ENCODE results near the gene ORC3.
"Not testable (repeated sequence)": the region's sequence is repeated elsewhere in the genome, so short reads cannot be mapped to it uniquely, and the experiment has no call there.

Gene ORC3

DNA sequence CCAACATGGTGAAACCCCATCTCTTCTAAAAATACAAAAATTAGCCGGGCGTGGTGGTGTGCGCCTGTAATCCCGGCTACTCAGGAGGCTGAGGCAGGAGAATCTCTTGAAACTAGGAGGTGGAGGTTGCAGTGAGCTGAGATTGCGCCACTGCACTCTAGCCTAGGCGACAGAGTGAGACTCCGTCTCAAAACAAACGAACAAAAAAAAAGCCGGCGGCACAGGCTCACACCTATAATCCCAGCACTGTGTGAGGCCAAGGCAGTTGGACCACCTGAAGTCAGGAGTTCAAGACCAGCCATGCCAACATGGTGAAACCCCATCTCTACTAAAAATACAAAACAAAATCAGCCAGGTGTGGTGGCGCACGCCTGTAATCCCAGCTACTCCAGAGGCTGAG lies 106.9 kb downstream of the ORC3 start:
- DNase-seq (ENCODE audit: low read depth in 2 of 2): not testable (repeated sequence)

DNA sequence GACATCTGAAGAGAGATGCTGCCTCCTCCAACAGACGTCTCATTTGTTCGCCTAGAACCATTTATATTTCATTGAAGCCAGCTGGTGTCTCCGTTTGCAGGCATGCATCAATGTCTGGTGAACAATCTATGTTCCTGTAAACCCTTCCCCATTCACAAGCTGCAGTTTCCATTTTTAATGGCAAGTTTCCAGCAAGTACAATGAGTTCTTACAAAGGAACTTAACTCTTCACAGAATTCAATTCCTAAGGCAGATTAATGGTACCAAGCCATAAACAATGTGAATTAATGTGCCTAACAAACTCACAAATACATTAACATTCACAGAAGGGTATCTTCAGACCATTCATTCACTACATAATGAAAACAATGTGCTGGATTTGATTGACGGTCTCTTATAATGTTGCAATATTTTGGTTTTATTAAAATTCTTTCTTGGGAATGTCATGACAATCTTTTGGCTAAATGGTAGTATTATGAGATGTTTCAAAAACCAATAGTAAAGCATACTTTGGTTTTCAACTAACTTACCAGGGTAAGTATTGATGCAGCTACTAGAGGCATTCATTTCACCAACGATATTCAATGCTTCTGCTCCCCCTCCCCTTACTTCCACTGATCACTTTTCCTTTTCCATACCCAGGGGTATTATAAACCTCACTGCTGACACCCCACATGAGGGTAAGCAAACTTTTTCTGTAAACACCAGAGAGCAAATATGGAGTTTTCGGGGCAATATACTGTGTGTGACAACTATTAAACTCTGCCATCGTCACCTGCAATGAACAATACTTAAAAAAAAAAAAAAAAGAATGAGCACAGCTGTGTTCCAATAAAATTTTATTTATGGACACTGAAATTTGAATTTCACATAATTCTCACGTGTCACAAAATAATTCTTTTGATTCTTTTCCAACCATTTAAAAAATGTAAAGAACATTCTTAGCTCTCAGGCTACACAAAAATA lies 107.9 kb downstream of the ORC3 start:
- no peak for DNase-seq (ENCODE audit: low read depth in 2 of 2)

DNA sequence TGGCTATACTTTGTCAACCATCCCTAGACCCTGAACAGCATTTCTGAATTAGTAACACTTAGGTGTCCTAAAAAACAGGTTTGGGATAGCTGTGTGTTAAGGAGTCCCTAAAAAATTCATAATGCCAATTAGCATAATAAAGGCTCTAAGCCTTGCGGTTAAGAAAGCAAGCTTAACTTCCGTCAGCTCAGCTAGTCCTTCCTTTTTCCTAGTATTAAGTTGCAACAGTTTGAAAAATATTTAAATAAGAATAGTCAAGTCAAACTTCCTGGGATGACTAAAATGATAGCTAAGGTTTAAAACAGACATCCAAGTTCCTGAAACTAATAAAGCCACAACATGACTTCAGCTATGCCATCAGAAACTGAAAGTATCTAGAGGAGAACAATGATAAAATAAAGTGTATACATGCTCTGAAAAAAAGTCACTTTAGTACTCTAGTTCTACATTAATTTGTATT lies 108.6 kb downstream of the ORC3 start:
- no peak for DNase-seq (ENCODE audit: low read depth in 2 of 2)

DNA sequence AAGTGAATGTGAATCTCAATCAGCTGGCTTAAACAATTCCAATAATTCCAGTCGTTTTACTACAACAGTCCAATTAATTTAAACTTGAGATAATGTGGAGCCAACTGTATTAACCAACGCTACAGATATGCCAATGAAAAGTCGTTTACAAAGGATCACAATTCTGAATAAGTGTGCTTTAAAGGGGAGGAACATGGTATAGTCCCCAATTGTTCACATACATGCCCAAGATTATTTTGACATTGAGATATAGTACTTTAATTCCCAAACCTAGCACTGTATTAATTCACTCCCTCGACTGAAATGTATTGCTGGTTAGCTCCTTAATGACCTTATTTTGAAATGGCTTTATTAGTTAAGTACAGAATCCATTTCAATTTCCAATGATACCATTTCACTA lies 109.6 kb downstream of the ORC3 start:
- no peak for DNase-seq (ENCODE audit: low read depth in 2 of 2)

DNA sequence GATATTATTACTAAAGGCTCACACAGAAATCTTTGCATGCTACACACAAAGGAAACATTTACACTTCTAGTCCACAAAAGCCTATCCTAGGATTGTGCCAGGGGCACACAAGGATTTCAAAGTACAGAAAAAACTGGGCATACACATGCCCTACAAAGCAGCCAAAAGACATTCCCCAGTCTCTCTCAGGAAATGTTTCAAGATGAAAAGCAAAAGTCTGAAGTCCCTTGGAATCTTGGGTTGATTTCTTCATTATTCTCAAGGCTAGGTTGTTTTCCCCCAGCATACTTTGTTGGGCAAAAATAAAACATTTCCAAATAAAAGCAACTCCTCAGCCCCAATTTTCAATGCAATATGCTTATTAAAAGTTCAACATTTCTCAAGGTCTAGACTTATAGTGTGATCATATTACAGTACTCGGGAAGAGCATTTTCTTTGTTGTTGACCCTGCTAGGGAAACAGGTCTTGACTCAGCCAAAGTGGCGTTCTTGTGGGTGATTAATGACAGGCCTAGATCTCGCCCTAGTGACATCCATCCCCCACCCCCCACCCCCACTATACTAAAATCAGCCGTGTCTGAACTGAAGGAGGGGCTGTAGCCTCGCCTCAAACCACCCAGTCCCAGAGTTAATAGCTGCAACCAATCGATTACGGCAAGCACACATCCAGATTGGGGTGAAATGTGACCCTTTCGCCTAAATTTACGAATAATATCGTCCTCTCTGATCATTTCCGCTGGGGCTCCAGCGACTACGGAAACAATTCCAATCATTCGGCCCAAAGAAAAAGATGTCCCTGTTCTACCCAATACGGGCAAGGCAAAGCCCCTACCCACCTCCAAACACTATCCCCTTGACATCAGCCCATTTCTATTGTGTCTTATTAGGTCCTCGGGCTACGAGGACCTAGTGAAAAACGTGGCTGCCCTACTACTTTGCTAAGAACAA lies 110.7 kb downstream of the ORC3 start:
- peak; percentile 11 to 18 for DNase-seq (ENCODE audit: low read depth in 2 of 2)

DNA sequence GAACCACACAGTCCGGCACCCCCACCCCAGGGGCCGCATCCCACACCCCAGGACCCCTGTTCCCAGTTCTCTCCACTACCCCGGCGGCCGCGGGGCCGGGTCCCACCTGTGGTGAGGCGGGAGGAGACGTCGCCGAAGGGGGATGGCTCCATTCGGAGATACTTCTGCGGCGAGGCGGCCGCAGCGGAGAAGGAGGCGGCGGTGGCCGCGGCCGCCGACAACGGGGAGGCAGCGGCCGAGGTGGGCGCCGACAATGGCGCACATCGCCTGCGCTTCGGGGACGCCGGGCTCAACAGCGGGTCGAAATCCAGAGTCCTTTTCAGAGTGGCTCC lies 111.4 kb downstream of the ORC3 start:
- peak in 1 of 2 donors; percentile 8 for DNase-seq (ENCODE audit: low read depth in 2 of 2)

DNA sequence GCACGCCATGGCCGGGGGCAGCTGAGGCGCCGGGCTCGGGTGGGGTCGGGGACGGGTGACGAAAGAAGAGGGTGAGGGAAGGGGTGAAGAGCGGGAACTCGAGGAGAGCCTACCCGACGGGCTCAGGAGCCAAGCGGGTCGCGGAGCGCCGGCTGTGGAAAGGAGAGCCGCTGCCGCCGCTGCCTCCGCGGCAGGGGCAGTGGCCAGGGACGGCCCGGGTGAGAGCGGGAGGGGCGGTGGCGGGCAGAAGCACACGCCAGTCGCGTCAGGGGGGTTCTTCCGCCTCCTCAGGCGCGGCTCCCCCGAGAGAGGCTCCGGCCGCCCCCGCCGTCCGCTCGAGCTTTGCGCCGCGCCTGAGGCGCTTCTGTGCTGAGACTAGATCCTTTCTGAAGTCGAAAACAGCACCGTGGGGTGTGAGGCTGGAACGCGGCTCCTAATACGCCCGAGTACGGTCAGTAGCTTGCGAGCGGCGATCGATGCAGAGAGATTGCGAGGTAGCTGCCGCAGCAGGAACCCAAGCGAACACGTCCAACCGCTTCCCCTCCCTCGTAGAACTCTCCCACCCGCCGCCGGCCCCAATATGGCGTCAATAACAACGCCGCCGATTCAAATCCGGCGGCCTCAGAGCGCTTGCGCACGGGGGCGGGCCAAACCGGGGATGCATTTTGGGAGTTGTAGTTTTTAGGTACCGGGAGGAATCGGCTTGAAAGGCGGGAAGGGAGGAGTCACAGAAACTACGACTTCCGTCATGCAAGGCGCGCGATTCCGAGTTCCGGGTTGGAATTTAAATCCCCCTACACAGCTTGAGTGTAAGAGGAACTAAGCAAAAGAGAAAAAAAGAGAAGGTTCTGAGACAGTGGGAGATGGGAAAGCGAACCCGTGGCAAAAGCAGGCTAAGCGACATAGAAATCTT lies 112.0 kb downstream of the ORC3 start, which contains the start of gene AKIRIN2:
TSS of gene AKIRIN2 (minus strand) at position 558 of the 913 bp plus-strand sequence. CDS start at position 9, 549 bp downstream.
- peak; percentile 92 to 94 for DNase-seq (ENCODE audit: low read depth in 2 of 2)

DNA sequence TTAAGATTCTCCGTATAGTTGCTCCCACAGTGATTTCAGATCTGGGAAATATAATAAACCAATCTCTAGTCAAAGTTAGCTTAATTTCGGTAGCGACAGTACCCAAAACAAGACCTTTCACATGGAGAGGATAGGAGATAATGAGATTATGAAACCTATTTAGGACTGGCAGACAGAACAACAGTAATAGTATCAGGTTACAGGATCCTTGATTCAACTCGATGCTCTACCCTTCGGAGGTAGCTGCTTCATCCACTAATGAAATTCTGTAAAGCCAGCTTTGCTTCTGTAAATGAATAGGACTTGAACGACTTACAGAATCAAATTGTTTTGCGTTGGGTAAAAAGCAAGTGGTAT lies 112.6 kb downstream of the ORC3 start:
- no peak for DNase-seq (ENCODE audit: low read depth in 2 of 2)

DNA sequence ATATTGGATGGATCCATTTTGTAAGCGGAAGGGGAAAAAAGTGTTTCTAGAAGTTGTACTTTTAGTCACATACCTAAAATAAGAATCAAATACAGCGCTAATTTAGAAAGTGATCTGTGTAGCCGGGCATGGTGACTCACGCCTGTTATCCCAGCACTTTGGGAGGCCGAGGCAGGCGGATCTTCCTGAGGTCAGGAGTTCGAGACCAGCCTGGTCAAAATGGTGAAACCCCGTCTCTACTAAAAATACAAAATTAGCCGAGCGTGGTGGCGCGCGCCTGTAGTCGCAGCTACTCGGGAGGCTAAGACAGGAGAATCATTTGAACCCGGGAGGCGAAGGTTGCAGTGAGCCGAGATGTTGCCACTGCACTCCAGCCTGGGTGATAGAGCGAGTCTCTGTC lies 113.1 kb downstream of the ORC3 start:
- not testable (repeated sequence) for DNase-seq (ENCODE audit: low read depth in 2 of 2)

DNA sequence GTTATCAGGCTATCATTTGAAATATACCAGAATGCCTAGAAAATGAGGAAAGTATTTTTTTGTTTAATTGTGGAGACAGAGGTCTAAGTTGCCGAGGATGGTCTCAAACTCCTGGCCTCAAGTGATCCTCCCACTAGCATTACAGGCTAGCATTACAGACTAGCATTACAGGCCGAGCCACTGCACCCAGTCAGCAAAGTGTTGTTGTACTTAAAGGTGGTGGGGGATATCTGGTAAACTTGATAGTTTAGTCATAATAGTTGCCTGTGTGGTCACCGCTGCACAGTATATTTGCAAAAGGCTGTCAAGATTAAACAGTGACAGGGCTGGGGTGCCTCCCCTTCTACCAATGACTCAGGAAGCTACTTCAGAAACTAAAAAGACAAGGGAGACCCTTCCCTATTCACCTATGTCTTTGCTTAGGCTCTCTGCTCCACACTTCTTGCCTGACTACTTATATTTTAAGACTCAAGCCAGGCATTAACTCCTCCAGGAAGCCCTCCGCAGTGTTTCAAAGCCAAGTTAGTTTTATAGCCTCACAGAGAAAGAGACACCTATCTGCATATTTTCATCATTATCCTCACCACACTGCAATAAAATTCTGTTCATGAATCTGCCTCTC lies 115.2 kb downstream of the ORC3 start:
- DNase-seq (ENCODE audit: low read depth in 2 of 2): peak; percentile 52 to 58

DNA sequence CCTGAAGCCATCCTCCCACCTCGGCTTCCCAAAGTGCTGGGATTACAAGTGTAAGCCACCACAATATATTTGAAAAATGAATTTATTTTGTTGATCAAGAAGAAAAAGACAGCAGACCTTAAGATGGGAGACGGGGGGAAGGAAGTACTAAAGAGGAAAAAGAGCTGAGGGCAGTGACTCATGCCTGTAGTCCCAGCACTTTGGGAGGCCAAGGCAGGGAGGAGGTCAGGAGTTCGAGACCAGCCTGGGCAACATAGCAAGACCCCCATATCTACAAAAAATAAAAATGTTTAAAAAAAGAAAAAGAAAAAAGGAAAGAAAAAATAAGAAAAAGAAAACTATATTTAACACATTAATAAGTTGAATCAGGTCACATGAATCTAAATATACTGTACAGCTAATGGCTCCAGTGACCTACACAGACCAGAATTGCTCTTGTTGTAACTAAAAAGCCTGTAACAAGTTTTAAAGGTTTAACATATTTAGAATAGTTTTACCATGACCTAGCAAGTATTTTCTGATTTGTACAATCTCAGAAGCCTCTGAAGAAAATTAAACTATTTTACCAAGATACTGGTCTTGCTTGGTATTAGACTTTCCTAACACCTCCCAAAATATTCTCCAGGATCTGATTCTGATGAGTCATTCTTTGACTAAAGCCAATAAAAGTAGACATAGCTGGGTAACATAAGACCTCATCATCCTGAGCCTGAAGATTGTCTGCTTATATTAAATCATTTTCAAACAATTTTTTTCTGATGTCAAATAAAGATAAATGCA lies 116.4 kb downstream of the ORC3 start:
- DNase-seq (ENCODE audit: low read depth in 2 of 2): no peak

DNA sequence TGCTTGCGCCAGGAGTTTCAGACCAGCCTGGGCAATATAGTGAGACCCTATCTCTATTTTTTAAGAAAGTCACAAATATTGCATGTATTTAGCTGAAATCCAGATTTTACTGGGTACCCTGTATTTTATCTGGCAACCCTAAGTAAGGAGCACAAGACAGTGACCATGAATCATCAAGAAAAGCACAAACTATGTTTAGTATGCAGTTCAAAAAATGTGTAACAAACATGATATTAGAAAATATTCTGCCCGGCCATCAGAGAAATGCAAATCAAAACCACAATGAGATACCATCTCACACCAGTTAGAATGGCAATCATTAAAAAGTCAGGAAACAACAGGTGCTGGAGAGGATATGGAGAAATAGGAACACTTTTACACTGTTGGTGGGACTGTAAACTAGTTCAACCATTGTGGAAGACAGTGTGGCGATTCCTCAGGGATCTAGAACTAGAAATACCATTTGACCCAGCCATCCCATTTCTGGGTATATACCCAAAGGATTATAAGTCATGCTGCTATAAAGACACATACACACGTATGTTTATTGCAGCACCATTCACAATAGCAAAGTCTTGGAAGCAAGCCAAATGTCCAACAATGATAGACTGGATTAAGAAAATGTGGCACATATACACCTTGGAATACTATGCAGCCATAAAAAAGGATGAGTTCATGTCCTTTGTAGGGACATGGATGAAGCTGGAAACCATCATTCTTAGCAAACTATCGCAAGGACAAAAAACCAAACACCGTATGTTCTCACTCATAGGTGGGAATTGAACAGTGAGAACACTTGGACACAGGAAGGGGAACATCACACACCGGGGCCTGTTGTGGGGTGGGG lies 118.9 kb downstream of the ORC3 start:
- DNase-seq (ENCODE audit: low read depth in 2 of 2): not testable (repeated sequence)

DNA sequence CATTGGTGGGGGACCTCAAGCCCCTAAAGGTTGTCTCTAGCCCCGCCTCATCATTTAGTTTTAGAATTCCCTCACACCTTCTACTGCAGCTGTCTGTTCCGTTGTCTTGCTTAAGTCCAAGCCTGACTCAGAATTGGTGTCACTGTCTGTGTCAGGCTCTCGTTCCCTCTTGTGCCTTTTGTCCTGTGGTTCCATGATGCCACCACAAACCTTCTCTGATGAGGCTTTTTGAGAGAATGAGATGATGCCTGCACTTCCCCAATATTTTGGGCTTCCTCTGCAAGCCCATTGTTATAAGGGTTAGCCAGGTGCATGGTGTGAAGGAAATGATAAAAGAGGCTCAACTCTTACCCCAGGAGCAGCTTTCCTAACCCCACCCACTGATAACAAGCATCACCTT lies 120.2 kb downstream of the ORC3 start:
- DNase-seq (ENCODE audit: low read depth in 2 of 2): no peak

DNA sequence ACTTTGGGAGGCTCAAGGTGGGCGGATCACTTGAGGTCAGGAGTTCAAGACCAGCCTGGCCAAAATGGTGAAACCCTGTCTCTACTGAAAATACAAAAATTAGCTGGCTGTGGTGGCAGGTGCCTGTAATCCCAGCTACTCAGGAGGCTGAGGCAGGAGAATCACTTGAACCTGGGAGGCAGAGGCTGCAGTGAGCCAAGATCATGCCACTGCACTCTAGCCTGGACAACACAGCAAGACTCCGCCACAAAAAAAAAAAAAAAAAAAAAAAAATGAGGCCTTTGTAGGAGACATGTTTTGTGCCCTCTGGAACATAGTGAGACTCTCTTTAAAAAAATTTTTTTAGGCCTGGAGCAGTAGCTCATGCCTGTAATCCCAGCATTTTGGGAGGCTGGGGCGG lies 122.8 kb downstream of the ORC3 start:
- not testable (repeated sequence) for DNase-seq (ENCODE audit: low read depth in 2 of 2)

DNA sequence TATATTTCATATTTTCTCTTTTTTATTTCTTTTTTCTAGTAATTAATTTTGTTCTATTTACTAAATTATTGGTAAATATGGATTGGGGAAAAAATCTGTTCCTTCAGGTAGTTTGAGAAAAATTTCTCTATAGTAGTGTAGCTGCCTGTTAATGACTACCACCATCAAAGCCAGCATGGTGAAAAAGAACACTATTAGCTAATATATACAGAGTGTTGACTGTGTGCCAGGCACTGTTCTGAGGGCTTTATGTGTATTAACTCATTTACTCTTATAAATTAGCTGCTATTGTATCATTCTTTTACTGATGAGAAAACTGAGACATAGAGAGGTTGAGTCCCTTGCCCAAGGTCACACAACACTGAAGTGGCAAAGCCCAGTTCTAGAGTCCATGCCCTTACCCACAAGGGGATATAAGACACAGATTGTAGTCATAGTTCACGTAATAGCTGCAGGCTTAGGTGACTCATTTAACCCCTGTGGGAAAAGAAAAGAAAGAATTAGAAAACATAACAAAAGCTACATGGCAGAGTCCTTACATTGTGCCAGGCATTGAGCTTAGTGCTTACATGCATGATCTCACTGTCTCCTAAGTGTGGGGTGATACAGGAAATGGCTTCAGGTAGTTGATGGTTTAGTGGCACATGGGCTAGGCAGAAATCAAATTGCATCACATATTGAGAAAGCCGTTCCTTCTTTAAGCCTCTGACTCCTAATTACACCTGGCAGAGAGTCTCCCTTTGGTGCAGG lies 124.3 kb downstream of the ORC3 start:
- no peak for DNase-seq (ENCODE audit: low read depth in 2 of 2)
